ENCODE results near the gene KCTD1.

GRCh38 chr18:26502823-26503222, 45.5 kb downstream of the KCTD1 start:
- TF ChIP-seq CTCF (IDR thresholded peaks at IDR 0.05; ENCODE audit: borderline replicate concordance, extremely low read depth, low read length, poor library complexity, severe bottlenecking) (no peak), EZH2 (IDR thresholded peaks at IDR 0.05; ENCODE audit: borderline replicate concordance, low read depth, low read length, severe bottlenecking) (no peak)

All from DND-41 (cell line).